ENCODE measurements around the gene PRPF40B. TPM values are rescaled to one million over a fixed set of nuclear protein-coding genes. Genes with fewer than 3 reads are reported as not detected.

PRPF40B gene
- total and polyA plus RNA-seq, 12 donors, result 13.4 to 37.5 (median 21.6) TPM

GRCh38 chr12:49689237-49689636 is 65.9 kb downstream of the PRPF40B start:
- Histone ChIP-seq H3K27me3 (no peaks in the 10 kb centered on the region), H3K4me1 (peaks cover 0 to 86% (median 35%) of the 10 kb centered on the region in 9 donors), H3K27ac (peak overlapping the region in 1 of 10 donors; percentile 15), H3K9me3 (no peaks in the 10 kb centered on the region), H3K36me3 (no peaks in the 10 kb centered on the region), H3K4me3 (no peak overlapping the region)
- ATAC-seq, result no peak
- 74 to 75% methylated on average over 2 of the region's 2 CpGs for WGBS, 2 donors
- intact Hi-C loops (cut with DNase I), result no loop called here
- DNase-seq, result no peak
- TF ChIP-seq CTCF (IDR thresholded peaks at IDR 0.05), result no peak

- Histone ChIP-seq H3K36me3 (no peaks in the 10 kb centered on the region), H3K4me1 (peaks cover 0 to 85% (median 34%) of the 10 kb centered on the region in 9 donors), H3K4me3 (no peak overlapping the region), H3K27me3 (no peaks in the 10 kb centered on the region), H3K27ac (peak overlapping the region in 1 of 10 donors; percentile 15), H3K9me3 (no peaks in the 10 kb centered on the region)
- ATAC-seq (no peak), DNase-seq (no peak)
- no peak for TF ChIP-seq CTCF (IDR thresholded peaks at IDR 0.05)
- intact Hi-C loops (cut with DNase I), result no loop called here
Observed at GRCh38 chr12:49689785-49690184, 66.4 kb downstream of the PRPF40B start.

- no peak for TF ChIP-seq CTCF (IDR thresholded peaks at IDR 0.05)
- Histone ChIP-seq H3K4me1 (peaks cover 6 to 90% (median 46%) of the 10 kb centered on the region in 9 donors), H3K4me3 (no peak overlapping the region), H3K27ac (no peak overlapping the region), H3K9me3 (no peaks in the 10 kb centered on the region), H3K27me3 (no peaks in the 10 kb centered on the region), H3K36me3 (no peaks in the 10 kb centered on the region)
- 53 to 59% methylated on average over 3 of the region's 3 CpGs for WGBS, 2 donors
- no peak for ATAC-seq
- no peak for DNase-seq
- intact Hi-C loops (cut with DNase I), result no loop called here
Observed at GRCh38 chr12:49692851-49693250, 69.5 kb downstream of the PRPF40B start.

DNA sequence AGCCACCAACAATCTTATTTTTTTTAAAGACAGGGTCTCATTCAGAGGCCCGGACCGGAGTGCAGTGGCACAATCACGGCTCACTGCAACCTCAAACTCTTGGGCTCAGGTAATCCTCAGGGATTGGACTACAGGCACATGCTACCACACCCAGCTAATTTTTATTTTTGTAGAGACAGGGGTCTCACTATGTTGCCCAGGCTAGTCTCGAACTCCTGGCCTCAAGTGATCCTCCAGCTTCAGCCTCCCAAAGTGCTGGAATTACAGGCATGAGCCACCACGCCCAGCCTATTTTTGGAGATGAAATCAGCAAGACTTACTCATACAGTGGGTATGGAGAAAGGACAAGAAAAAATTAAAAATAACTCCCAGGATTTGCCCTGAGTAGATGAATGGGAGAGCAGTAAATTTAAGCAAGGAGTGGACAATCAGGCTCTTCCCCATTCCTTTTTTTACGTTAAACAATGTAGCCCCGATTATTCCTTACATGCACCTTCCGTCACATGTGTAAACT is 70.6 kb downstream of the PRPF40B start:
- intact Hi-C loops (cut with DNase I), result no loop called here
- TF ChIP-seq CTCF (IDR thresholded peaks at IDR 0.05), result no peak

More for the DNA sequence above, 70.6 kb downstream of the PRPF40B start:
- H3K4me3 ChIP-seq, result no peak overlapping the region
- no peaks in the 10 kb centered on the region for H3K36me3 ChIP-seq
- ATAC-seq, result no peak
- no peak overlapping the region for H3K27ac ChIP-seq
- H3K9me3 ChIP-seq, result no peaks in the 10 kb centered on the region
- peaks cover 17 to 90% (median 56%) of the 10 kb centered on the region in 9 donors for H3K4me1 ChIP-seq
- H3K27me3 ChIP-seq, result no peaks in the 10 kb centered on the region
- 92 to 93% methylated on average over 8 of the region's 8 CpGs for WGBS, 2 donors
- DNase-seq, result no peak

Other genes with a start within 250 kb of the PRPF40B start
- gene KCNH3, start 84.5 kb upstream of the PRPF40B start, total RNA-seq, result 1 to 10 TPM in 1 of 10 donors, under 1 TPM in 9; 0.16 to 1.2 (median 0.26) TPM
- gene KCNH3, start 84.5 kb upstream of the PRPF40B start, polyA plus RNA-seq, result 1 to 10 TPM in 1 of 2 donors, under 1 TPM in 1; 0.17 to 2.0 TPM
- 100 to 1,000 TPM in 1 of 10 donors, 10 to 100 TPM in 9; 72.6 to 118 (median 82.2) TPM for gene MCRS1, start 55.4 kb upstream of the PRPF40B start, total RNA-seq
- 10 to 100 TPM; 73.3 to 94.7 TPM for gene MCRS1, start 55.4 kb upstream of the PRPF40B start, polyA plus RNA-seq
- 1 to 10 TPM in 2 of 10 donors, under 1 TPM in 8; 0.25 to 1.5 (median 0.78) TPM for gene FAM186B, start 17.9 kb upstream of the PRPF40B start, total RNA-seq
- under 1 TPM; 0.04 to 0.22 TPM for gene FAM186B, start 17.9 kb upstream of the PRPF40B start, polyA plus RNA-seq
- gene FMNL3, start 83.8 kb downstream of the PRPF40B start, total RNA-seq, result 10 to 100 TPM; 10.1 to 19.6 (median 12.0) TPM
- 10 to 100 TPM in 1 of 2 donors, 1 to 10 TPM in 1; 5.7 to 10.9 TPM for gene FMNL3, start 83.8 kb downstream of the PRPF40B start, polyA plus RNA-seq
- 100 to 1,000 TPM; 174 to 322 (median 202) TPM for gene TMBIM6, start 118.0 kb downstream of the PRPF40B start, total RNA-seq
- 100 to 1,000 TPM; 110 to 260 TPM for gene TMBIM6, start 118.0 kb downstream of the PRPF40B start, polyA plus RNA-seq
- gene NCKAP5L, start 204.9 kb downstream of the PRPF40B start, total RNA-seq, result 10 to 100 TPM; 17.3 to 32.1 (median 23.7) TPM
- gene NCKAP5L, start 204.9 kb downstream of the PRPF40B start, polyA plus RNA-seq, result 10 to 100 TPM; 11.6 to 44.6 TPM
- gene BCDIN3D, start 219.5 kb downstream of the PRPF40B start, total RNA-seq, result 1 to 10 TPM; 1.1 to 3.9 (median 2.4) TPM
- 1 to 10 TPM; 2.0 TPM for gene BCDIN3D, start 219.5 kb downstream of the PRPF40B start, polyA plus RNA-seq